ACHN (cell line): Measurements from ENCODE around the gene TSPEAR.

Experiments
- DNase-seq: peaks from one replicate; pipeline ENCODE4 v3.0.0-alpha.2; 2015
- in situ Hi-C: cut with HindIII; loops from 2 replicates; pipeline ENCODE4 v1.10.0; 2017; ENCODE audit warnings: low sequenced_read_pairs, low pct_ligation_motif_present, low pct_unique_long_range_greater_than_20kb

TSPEAR gene

DNA sequence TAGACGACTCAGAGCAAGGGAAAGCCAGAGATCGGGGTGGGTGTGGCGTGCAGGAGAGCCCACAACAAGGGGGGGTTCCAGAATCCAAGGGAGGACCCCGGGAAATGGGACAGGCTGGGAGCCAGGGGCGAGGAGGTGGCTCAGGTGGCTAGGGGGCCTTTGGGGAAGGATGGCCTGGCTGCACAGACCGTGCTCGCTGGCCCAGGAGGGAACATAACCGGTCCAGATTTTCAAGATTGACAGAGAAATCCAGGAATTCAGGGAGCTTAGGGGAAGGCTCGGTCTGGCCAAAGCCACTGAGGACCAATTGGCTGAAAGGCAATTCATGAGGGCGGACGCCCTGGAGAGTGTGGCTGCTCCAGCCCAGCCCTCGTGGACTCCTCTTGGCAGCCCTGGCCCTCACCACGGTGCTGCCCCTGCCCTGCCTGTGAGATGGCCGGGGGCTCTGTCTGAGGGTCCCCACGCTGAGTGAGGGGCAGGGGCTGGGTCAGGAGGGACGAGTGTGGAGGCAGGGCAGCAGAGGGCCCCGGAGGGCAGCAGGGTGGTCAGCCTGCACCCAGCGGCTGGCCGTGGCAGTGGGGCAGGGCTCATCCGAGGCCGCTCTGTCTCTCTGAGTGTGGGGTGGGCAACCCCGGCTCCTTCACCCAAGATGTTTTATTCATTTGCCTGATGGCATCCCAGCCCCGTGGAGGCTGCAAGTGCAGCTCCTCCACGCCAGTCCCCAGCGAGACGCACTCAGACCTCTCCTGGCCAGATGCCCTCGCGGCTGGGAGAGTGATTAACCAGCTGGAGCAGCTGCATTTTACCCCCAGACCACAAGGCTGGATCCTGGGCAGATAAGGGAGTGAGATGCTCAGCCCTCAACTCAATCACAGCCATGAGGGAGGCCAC, 261.7 kb downstream of the TSPEAR start:
- in situ Hi-C loops = no loop called here
- no peak for DNase-seq

DNA sequence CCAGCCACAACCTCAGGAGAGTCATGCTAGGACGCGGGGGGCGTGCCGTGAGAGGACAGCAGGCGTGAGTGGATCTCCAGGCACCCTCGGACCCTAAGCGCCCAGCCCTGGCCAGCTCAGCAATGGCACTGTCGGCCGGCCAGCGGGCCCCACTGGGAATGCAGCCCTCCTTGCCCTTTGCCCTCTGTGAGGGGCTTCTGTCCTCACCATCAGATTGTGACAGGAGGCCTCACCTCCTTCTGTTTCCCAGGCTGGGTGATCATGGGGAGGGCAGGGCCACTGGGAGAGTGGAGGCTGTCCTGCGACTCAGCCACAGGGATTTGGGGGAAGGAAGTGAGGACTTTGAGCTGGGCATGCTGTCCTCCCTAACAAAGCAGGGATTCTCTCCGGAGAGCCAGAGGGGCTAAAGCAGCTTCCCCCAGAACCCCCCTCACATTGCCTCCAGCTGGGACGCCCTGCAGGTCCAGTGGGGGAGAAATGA, 262.7 kb downstream of the TSPEAR start:
- DNase-seq = no peak
- in situ Hi-C loops = no loop called here
